ENCODE results near the gene AP4E1.

The AP4E1 gene

GRCh38 chr15:51038974-51039319 lies 130.5 kb downstream of the AP4E1 start:
- no peak overlapping the region for H3K4me3 ChIP-seq (ENCODE audit: low read depth, low read length)
- TF ChIP-seq CTCF (IDR thresholded peaks at IDR 0.05; ENCODE audit: low read depth, low read length) = no peak

- TF ChIP-seq CTCF (IDR thresholded peaks at IDR 0.05; ENCODE audit: low read depth, low read length) = no peak
These were observed 135.7 kb downstream of the AP4E1 start for GRCh38 chr15:51044037-51044727.

GRCh38 chr15:51046016-51046415 lies 137.5 kb downstream of the AP4E1 start:
- TF ChIP-seq CTCF (IDR thresholded peaks at IDR 0.05; ENCODE audit: low read depth, low read length) = no peak
- no peak overlapping the region for H3K4me3 ChIP-seq (ENCODE audit: low read depth, low read length)

More at GRCh38 chr15:51044037-51044727, 135.7 kb downstream of the AP4E1 start:
- H3K4me3 ChIP-seq (ENCODE audit: low read depth, low read length) = no peak overlapping the region

GRCh38 chr15:51046799-51047449 lies 138.4 kb downstream of the AP4E1 start:
- no peak overlapping the region for H3K4me3 ChIP-seq (ENCODE audit: low read depth, low read length)
- no peak for TF ChIP-seq CTCF (IDR thresholded peaks at IDR 0.05; ENCODE audit: low read depth, low read length)

- no peak for TF ChIP-seq CTCF (IDR thresholded peaks at IDR 0.05; ENCODE audit: low read depth, low read length)
- H3K4me3 ChIP-seq (ENCODE audit: low read depth, low read length) = no peak overlapping the region
These were observed 139.8 kb downstream of the AP4E1 start for GRCh38 chr15:51048308-51048707.

- H3K4me3 ChIP-seq (ENCODE audit: low read depth, low read length) = no peak overlapping the region
- no peak for TF ChIP-seq CTCF (IDR thresholded peaks at IDR 0.05; ENCODE audit: low read depth, low read length)
These were observed 140.6 kb downstream of the AP4E1 start for GRCh38 chr15:51049081-51049480.

- no peak overlapping the region for H3K4me3 ChIP-seq (ENCODE audit: low read depth, low read length)
- no peak for TF ChIP-seq CTCF (IDR thresholded peaks at IDR 0.05; ENCODE audit: low read depth, low read length)
These were observed 143.3 kb downstream of the AP4E1 start for GRCh38 chr15:51051776-51052175.

Measured in WI38 (cell line).